Right lobe of liver (tissue), 4 donors: Measurements from ENCODE around the gene SEH1L.

Experiments
- POLR2A ChIP-seq: fragments of 450-650 bp; IDR thresholded peaks from one replicate; pipeline ENCODE4 v1.6.1; 2017; ENCODE audit warnings: antibody characterized with exemption, mild to moderate bottlenecking
- TF ChIP-seq, protein P1 (sequence below), 4 donors: fragments of 200-600 bp in 3 of 4; fragments of 450-650 bp in 1 of 4; IDR thresholded peaks; one replicate each; pipeline versions ENCODE4 v1.5.1 to v1.8.0; 2016 to 2022; ENCODE audit warnings: antibody characterized with exemption in 4 of 4, mild to moderate bottlenecking in 2 of 4
- donor health status: DM: no; HTN: no; CAD: no.
- donor health status: DM: no; HTN: no; CAD: no.
- donor health status: DM: no; HTN: yes; CAD: no.

DNA sequence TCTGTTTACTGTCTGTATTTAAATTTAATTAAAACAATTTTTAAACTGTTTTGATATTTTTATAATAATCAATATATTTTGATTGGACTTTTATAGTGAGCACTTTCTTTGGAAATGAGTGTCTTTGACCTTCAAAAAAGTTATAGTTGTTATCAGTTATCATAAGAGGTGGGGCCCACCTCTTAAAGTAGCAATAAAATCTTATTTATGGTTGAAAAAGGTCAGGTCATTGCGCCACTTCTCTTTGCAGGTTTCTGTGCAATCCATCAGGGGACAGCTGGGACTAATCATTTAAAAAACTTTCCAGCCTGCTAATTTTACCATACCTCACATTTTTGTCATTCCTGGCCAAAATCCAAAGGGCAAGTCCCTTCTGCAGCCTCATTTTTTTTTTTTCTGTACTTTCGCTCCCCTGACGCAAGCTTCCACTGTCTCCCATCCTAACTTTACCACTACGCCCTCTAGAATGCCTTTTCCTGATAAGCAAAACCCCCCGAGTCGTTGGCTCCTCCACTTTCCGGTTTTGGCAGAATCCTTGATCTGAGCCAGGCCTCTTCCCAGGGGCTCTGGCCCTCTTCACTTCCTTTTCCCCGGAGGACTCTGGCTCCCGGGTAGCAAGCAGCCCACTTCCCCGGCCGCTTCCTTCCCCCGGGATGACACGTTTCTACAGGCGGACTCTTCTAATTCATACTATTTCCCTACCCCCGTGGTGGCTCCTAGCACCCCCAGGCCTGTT is 1.1 kb upstream of the SEH1L start:
- TF ChIP-seq, protein P1, sequence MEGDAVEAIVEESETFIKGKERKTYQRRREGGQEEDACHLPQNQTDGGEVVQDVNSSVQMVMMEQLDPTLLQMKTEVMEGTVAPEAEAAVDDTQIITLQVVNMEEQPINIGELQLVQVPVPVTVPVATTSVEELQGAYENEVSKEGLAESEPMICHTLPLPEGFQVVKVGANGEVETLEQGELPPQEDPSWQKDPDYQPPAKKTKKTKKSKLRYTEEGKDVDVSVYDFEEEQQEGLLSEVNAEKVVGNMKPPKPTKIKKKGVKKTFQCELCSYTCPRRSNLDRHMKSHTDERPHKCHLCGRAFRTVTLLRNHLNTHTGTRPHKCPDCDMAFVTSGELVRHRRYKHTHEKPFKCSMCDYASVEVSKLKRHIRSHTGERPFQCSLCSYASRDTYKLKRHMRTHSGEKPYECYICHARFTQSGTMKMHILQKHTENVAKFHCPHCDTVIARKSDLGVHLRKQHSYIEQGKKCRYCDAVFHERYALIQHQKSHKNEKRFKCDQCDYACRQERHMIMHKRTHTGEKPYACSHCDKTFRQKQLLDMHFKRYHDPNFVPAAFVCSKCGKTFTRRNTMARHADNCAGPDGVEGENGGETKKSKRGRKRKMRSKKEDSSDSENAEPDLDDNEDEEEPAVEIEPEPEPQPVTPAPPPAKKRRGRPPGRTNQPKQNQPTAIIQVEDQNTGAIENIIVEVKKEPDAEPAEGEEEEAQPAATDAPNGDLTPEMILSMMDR (IDR thresholded peaks at IDR 0.05): no peak
- peak; percentile 39 for TF ChIP-seq POLR2A
